ENCODE results near the gene ELP1.
"Not testable (repeated sequence)": the region's sequence is repeated elsewhere in the genome, so short reads cannot be mapped to it uniquely, and the experiment has no call there.

Gene ELP1

GRCh38 chr9:108850293-108850897, 83.5 kb downstream of the ELP1 start:
- peak; percentile 10 for DNase-seq

GRCh38 chr9:108848296-108848695, 85.6 kb downstream of the ELP1 start:
- DNase-seq, result not testable (repeated sequence)

- DNase-seq, result no peak
Observed at GRCh38 chr9:108845947-108846346, 88.0 kb downstream of the ELP1 start.

- no peak for DNase-seq
Observed at GRCh38 chr9:108845507-108845906, 88.4 kb downstream of the ELP1 start.

DNA sequence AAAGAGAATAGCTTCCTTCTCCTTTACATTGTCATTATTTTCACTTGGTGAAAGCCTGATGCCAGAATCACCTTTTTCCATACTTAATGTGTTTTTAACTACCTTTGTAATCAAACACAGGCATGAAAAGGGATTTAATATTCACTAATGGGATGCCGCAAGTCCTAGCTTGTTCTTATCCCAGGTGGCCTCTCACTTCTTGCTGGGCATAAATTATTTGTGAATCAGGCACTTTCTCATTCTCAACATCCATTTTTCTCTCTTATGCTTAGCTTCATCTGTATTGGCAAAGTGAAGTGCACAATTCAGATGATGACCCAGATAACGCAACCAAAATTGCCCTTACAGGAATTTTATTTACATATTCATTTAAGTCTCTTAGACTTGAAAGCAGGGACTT, 89.1 kb downstream of the ELP1 start:
- no peak for DNase-seq

GRCh38 chr9:108844391-108844790, 89.5 kb downstream of the ELP1 start:
- DNase-seq, result no peak

DNA sequence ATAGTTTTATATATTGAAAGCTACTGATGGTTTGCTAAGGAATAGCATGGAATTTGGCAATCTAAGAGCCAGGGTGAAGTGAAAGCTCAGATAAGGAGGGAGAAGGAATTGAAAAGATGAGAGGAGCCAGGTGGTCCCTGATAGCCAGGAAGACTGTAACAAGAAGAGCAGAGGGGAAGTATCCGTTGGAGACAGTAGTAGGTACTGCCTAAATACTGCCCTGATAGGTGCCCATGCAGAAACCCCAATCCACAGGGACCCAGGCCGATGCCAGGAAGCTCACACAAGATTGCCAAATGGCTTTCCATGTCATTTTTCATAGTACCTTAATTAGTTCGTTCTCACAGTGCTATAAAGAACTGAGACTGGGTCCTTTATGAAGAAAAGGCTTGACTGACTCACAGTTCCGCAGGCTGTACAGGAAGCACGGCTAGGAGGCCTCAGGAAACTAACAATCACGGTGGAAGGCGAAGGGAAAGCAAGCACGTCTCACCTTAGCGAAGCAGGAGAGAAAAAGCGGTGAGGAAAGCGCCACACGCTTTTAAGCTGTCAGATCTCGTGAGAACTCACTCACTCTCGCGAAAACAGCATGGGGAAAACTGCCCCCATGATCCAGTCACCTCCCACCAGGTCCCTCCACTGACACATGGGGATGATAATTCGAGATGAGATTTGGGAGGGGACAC, 91.2 kb downstream of the ELP1 start:
- no peak for DNase-seq

DNA sequence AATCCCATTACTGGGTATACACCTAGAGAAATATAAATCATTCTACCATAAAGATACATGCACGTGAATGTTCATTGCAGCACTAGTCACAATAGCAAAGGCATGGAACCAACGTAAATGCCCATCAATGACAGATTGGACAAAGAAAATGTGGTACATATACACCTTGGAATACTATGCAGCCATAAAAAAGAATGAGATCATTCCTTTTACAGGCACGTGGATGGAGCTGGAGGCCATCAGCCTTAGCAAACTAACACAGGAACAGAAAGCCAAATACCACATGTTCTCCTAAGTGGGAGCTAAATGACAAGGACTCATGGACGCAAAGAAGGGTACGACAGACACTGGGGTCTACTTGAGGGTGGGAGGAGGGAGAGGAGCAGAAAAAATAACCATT, 94.4 kb downstream of the ELP1 start:
- not testable (repeated sequence) for DNase-seq

DNA sequence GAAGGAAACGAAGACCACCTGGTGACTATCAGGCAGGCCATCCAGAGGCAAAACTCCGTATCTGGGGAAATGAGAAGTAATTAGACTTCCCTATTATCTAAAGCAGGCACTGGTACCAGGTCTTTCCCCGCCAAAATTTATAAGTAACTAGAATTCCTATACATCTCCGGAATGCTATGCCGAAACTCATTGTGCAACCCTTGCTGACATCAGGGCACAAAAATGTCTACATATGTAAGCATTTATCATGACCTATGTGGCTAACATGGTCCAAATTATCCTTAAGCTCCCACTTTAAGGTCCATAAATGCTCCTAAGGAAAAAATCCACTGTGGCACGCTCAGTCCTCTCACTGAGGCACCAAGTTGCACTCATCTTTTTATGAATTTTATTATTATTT, 95.9 kb downstream of the ELP1 start:
- DNase-seq, result no peak

DNA sequence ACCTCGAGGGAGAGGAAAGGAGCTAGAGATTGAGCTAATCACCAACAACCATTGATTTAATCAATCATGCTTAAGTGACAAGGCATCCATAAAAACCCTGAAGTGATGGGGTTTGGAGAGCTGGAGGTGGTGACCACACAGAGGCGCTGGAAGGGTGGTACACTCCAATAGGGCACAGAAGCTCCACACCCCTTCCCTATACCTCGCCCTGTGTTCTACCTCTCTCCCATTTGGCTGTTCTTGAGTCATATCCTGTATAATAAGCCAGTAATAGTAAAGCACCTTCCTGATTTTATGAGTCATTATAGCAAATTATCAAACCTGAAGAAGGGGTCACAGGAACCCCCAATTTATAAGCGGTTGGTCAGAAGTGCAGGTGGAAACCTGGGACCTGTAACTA, 96.4 kb downstream of the ELP1 start:
- DNase-seq, result no peak

DNA sequence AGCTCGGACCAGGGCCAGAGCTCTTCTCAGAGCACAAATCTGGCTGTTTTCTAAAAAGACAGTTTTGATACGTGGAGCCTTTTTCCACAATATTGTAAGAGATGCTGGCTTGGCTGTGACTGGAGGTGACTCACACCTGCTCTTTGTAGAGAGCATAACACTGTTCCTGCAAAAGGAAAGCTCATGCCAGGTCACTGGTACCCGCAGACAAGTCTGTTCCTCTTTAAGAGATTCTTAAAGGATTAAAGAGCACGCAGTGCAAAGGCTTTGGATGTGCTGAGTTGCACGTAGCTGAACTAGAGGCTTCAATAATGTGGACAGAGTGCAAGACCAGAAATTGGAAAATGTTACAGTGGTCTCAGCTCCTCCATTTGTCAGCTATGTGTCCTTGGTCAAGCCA, 97.1 kb downstream of the ELP1 start:
- no peak for DNase-seq

DNA sequence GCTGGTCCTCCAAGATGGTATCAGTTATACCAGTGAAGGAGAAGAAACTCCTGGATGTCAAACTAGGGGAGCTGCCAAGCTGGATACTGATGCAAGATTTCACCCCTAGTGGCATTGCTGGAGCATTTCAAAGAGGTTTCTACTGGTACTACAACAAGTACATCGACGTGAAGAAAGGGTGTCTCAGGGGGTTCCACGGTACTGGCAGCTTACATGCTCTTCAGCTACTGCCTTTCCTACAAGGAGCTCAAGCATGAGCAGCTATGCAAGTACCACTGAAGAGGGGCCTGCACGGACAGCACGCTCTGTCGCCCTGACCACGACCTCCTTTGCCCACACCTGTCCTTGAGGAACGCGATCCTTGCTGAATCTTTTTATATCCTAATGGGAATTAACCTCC, 97.6 kb downstream of the ELP1 start:
- DNase-seq, result no peak

DNA sequence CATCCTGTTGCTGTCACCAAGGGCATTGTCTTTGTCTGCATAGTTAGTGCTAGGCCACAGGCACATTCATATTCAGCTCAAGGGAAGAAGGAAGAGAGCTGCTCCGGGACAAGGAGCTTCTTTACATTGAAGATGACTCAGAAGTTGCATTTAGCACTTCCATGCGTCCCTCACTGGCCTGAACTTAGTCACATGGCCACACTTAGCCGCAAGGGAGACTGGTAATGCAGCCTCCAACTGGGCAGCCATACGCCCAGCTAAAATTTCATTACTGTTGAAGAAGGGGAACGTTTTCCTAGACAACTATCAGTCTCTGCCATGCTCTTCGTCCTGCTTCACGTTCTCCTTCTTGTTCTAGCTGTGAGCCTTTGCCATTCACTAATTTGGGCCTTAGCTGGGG, 98.1 kb downstream of the ELP1 start:
- no peak for DNase-seq

GRCh38 chr9:108834959-108835665, 98.8 kb downstream of the ELP1 start:
- DNase-seq, result no peak

- no peak for DNase-seq
Observed at GRCh38 chr9:108832179-108832500, 101.8 kb downstream of the ELP1 start.

- DNase-seq, result no peak
Observed at GRCh38 chr9:108831496-108832178, 102.3 kb downstream of the ELP1 start.

GRCh38 chr9:108830272-108830671, 103.7 kb downstream of the ELP1 start:
- DNase-seq, result no peak

- DNase-seq, result no peak
Observed at GRCh38 chr9:108823829-108824228, 110.1 kb downstream of the ELP1 start.

All from midbrain (tissue), 1 donor.